ENCODE data around the gene GGT6. TPM values are rescaled to one million over a fixed set of nuclear protein-coding genes. Genes with fewer than 3 reads are reported as not detected.

The GGT6 gene
- total RNA-seq, 1 experiment from 2014 or later: 3.7 TPM

GRCh38 chr17:4545217-4545951 lies 15.0 kb downstream of the GGT6 start:
- peaks cover 10% of the 10 kb centered on the region; the same call in 1 of the 2 replicates for H3K4me1 ChIP-seq (replicated peaks; ENCODE audit: insufficient read depth)
- no peak overlapping the region for H3K27ac ChIP-seq
- peaks cover 33% of the 10 kb centered on the region for H4K20me1 ChIP-seq (ENCODE audit: insufficient read depth)
- H3K36me3 ChIP-seq (ENCODE audit: low read depth): peaks cover 40% of the 10 kb centered on the region
- DNase-seq: no peak
- H2AFZ ChIP-seq: no peak overlapping the region
- peaks cover 72% of the 10 kb centered on the region for H3F3A ChIP-seq (ENCODE audit: insufficient read depth, low read depth)
- no peak overlapping the region for H3K4me2 ChIP-seq
- BruUV-seq (replicated peaks): no TSS peak
- intact Hi-C loops (cut with micrococcal nuclease; ENCODE audit: unreplicated experiment): no loop called here
- H3K27me3 ChIP-seq (ENCODE audit: insufficient read depth, low read depth): no peaks in the 10 kb centered on the region
- H3K9me2 ChIP-seq (ENCODE audit: insufficient read depth): no peaks in the 10 kb centered on the region
- no peak overlapping the region for H3K4me3 ChIP-seq
- POLR2A ChIA-PET (ENCODE audit: unreplicated experiment): no interaction called here
- TF ChIP-seq CTCF (conservative IDR thresholded peaks at IDR 0.05): no peak
- no peak for TF ChIP-seq EZH2 (IDR thresholded peaks at IDR 0.05; ENCODE audit: low read depth)
- peaks cover 2% of the 10 kb centered on the region; the same call in 1 of the 2 replicates for H3K79me2 ChIP-seq (ENCODE audit: low read depth)
- no peaks in the 10 kb centered on the region for H3K9me3 ChIP-seq (ENCODE audit: insufficient read depth, low read depth)
- CTCF ChIA-PET: no interaction called here

- Histone ChIP-seq H3K9me3 (ENCODE audit: insufficient read depth, low read depth) (no peaks in the 10 kb centered on the region), H2AFZ (no peak overlapping the region), H3F3A (ENCODE audit: insufficient read depth, low read depth) (peaks cover 74% of the 10 kb centered on the region), H3K4me2 (no peak overlapping the region), H4K20me1 (ENCODE audit: insufficient read depth) (peaks cover 34% of the 10 kb centered on the region), H3K9me2 (ENCODE audit: insufficient read depth) (no peaks in the 10 kb centered on the region), H3K27me3 (ENCODE audit: insufficient read depth, low read depth) (no peaks in the 10 kb centered on the region), H3K4me3 (no peak overlapping the region), H3K4me1 (replicated peaks; ENCODE audit: insufficient read depth) (peaks cover 7% of the 10 kb centered on the region; the same call in 1 of the 2 replicates), H3K79me2 (ENCODE audit: low read depth) (no peaks in the 10 kb centered on the region), H3K27ac (no peak overlapping the region), H3K36me3 (ENCODE audit: low read depth) (peaks cover 36% of the 10 kb centered on the region)
- DNase-seq: no peak
- CTCF ChIA-PET: no interaction called here
- POLR2A ChIA-PET (ENCODE audit: unreplicated experiment): no interaction called here
- intact Hi-C loops (cut with micrococcal nuclease; ENCODE audit: unreplicated experiment): loop anchor here (5.0 kb wide), 1 partner anchor 123 kb away; no protein-coding TSS in a partner anchor
- no TSS peak for BruUV-seq (replicated peaks)
- TF ChIP-seq CTCF (conservative IDR thresholded peaks at IDR 0.05) (no peak), EZH2 (IDR thresholded peaks at IDR 0.05; ENCODE audit: low read depth) (no peak)
Observed at GRCh38 chr17:4544951-4545216, 15.5 kb downstream of the GGT6 start.

- Histone ChIP-seq H3K79me2 (ENCODE audit: low read depth) (no peaks in the 10 kb centered on the region), H4K20me1 (ENCODE audit: insufficient read depth) (peaks cover 38% of the 10 kb centered on the region), H3F3A (ENCODE audit: insufficient read depth, low read depth) (peaks cover 74% of the 10 kb centered on the region), H3K27ac (no peak overlapping the region), H3K9me2 (ENCODE audit: insufficient read depth) (no peaks in the 10 kb centered on the region), H3K9me3 (ENCODE audit: insufficient read depth, low read depth) (no peaks in the 10 kb centered on the region), H3K27me3 (ENCODE audit: insufficient read depth, low read depth) (no peaks in the 10 kb centered on the region), H3K4me2 (no peak overlapping the region), H3K4me3 (no peak overlapping the region), H2AFZ (no peak overlapping the region), H3K36me3 (ENCODE audit: low read depth) (peaks cover 31% of the 10 kb centered on the region), H3K4me1 (replicated peaks; ENCODE audit: insufficient read depth) (peaks cover 1% of the 10 kb centered on the region; the same call in 1 of the 2 replicates)
- TF ChIP-seq CTCF (conservative IDR thresholded peaks at IDR 0.05) (no peak), EZH2 (IDR thresholded peaks at IDR 0.05; ENCODE audit: low read depth) (no peak)
- intact Hi-C loops (cut with micrococcal nuclease; ENCODE audit: unreplicated experiment): loop anchor here (5.0 kb wide), 1 partner anchor 122 kb away; no protein-coding TSS in a partner anchor
- ChIA-PET CTCF (no interaction called here), POLR2A (ENCODE audit: unreplicated experiment) (no interaction called here)
- DNase-seq: no peak
- no TSS peak for BruUV-seq (replicated peaks)
Observed at GRCh38 chr17:4544135-4544950, 16.0 kb downstream of the GGT6 start.
